Measurements from ENCODE around the gene FBXO10.

DNA sequence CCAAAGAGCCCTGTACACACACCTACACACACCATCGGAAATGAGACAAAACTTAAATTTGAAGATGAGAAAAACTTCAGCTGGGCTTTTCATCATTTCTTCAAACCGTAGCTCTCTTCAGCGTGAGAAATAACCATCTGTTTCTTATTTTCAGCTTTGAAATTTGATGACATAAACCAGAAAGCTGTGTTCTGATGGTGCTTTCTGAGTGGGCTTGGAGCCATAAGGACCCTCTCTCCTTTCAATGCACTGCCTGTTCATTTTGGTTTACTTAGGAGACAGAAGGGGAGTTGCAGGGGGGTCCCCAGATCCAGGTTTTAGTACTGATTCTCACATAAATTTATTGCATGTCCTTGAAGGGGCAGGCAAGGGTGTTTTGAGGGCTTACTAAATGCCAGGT lies 9.5 kb downstream of the FBXO10 start:
- TF ChIP-seq RAD21 (IDR thresholded peaks at IDR 0.05; ENCODE audit: insufficient read depth, low read depth, low read length) = no peak
- TF ChIP-seq, protein P1, sequence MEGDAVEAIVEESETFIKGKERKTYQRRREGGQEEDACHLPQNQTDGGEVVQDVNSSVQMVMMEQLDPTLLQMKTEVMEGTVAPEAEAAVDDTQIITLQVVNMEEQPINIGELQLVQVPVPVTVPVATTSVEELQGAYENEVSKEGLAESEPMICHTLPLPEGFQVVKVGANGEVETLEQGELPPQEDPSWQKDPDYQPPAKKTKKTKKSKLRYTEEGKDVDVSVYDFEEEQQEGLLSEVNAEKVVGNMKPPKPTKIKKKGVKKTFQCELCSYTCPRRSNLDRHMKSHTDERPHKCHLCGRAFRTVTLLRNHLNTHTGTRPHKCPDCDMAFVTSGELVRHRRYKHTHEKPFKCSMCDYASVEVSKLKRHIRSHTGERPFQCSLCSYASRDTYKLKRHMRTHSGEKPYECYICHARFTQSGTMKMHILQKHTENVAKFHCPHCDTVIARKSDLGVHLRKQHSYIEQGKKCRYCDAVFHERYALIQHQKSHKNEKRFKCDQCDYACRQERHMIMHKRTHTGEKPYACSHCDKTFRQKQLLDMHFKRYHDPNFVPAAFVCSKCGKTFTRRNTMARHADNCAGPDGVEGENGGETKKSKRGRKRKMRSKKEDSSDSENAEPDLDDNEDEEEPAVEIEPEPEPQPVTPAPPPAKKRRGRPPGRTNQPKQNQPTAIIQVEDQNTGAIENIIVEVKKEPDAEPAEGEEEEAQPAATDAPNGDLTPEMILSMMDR (IDR thresholded peaks at IDR 0.05 in 2 of 3, conservative IDR thresholded peaks at IDR 0.05 in 1 of 3; ENCODE audit: control insufficient read depth in 2 of 3, extremely low read depth in 1 of 3, insufficient read depth in 1 of 3, low read depth in 3 of 3, low read length in 3 of 3) = no peak
- TF ChIP-seq CHD2 (IDR thresholded peaks at IDR 0.05; ENCODE audit: borderline replicate concordance, low read depth, low read length) = no peak
- TF ChIP-seq, protein P2, sequence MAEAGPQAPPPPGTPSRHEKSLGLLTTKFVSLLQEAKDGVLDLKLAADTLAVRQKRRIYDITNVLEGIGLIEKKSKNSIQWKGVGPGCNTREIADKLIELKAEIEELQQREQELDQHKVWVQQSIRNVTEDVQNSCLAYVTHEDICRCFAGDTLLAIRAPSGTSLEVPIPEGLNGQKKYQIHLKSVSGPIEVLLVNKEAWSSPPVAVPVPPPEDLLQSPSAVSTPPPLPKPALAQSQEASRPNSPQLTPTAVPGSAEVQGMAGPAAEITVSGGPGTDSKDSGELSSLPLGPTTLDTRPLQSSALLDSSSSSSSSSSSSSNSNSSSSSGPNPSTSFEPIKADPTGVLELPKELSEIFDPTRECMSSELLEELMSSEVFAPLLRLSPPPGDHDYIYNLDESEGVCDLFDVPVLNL (IDR thresholded peaks at IDR 0.05; ENCODE audit: low read depth, low read length) = no peak
- no peak for TF ChIP-seq HDAC2 (IDR thresholded peaks at IDR 0.05)
- TF ChIP-seq, protein P3, sequence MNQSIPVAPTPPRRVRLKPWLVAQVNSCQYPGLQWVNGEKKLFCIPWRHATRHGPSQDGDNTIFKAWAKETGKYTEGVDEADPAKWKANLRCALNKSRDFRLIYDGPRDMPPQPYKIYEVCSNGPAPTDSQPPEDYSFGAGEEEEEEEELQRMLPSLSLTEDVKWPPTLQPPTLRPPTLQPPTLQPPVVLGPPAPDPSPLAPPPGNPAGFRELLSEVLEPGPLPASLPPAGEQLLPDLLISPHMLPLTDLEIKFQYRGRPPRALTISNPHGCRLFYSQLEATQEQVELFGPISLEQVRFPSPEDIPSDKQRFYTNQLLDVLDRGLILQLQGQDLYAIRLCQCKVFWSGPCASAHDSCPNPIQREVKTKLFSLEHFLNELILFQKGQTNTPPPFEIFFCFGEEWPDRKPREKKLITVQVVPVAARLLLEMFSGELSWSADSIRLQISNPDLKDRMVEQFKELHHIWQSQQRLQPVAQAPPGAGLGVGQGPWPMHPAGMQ (IDR thresholded peaks at IDR 0.05; ENCODE audit: borderline replicate concordance) = no peak
- no peak for TF ChIP-seq SREBF2 (IDR thresholded peaks at IDR 0.05; ENCODE audit: low read length)
- TF ChIP-seq, protein P4, sequence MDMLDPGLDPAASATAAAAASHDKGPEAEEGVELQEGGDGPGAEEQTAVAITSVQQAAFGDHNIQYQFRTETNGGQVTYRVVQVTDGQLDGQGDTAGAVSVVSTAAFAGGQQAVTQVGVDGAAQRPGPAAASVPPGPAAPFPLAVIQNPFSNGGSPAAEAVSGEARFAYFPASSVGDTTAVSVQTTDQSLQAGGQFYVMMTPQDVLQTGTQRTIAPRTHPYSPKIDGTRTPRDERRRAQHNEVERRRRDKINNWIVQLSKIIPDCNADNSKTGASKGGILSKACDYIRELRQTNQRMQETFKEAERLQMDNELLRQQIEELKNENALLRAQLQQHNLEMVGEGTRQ (IDR thresholded peaks at IDR 0.05; ENCODE audit: borderline replicate concordance, low read depth, low read length) = no peak
- TF ChIP-seq CHD1 (IDR thresholded peaks at IDR 0.05; ENCODE audit: low read depth, low read length) = no peak
- TF ChIP-seq SREBF1 (IDR thresholded peaks at IDR 0.05; ENCODE audit: low read length) = no peak
- no peak for TF ChIP-seq EZH2 (IDR thresholded peaks at IDR 0.05; ENCODE audit: borderline replicate concordance, control insufficient read depth, low read depth, low read length)
